B cell (primary cell): Measurements from ENCODE around the gene LATS2.

Source experiments
- CTCF ChIP-seq: fragments of 200-600 bp; IDR thresholded peaks from one replicate; pipeline ENCODE4 v1.8.0; 2022; ENCODE audit warnings: antibody characterized with exemption, mild to moderate bottlenecking
- EZH2 ChIP-seq: IDR thresholded peaks from 2 replicates; pipeline ENCODE4 v1.6.1; 2012; ENCODE audit warnings: borderline replicate concordance, low read depth, mild to moderate bottlenecking, moderate library complexity, low read length; ENCODE audit not compliant: insufficient read depth, poor library complexity, severe bottlenecking

GRCh38 chr13:20988909-20989655 lies 72.3 kb downstream of the LATS2 start:
- TF ChIP-seq CTCF = no peak
- no peak for TF ChIP-seq EZH2
